Fibroblast of gingiva (primary cell): Measurements from ENCODE around the gene MRPL18.
A peak's percentile ranks its signal among the peaks of the same experiment; 100 is the strongest.
"Not testable (repeated sequence)": the region's sequence is repeated elsewhere in the genome, so short reads cannot be mapped to it uniquely, and the experiment has no call there.

Source experiments
- DNase-seq: peaks from one replicate; pipeline ENCODE4 v3.0.0-alpha.2; 2011; ENCODE audit warnings: low read depth

The MRPL18 gene

GRCh38 chr6:159816775-159817174 lies 26.5 kb downstream of the MRPL18 start:
- not testable (repeated sequence) for DNase-seq

- no peak for DNase-seq
These were observed 27.9 kb downstream of the MRPL18 start for GRCh38 chr6:159817951-159818739.

- DNase-seq, result no peak
These were observed 28.8 kb downstream of the MRPL18 start for GRCh38 chr6:159819098-159819497.

GRCh38 chr6:159819932-159820640 lies 29.8 kb downstream of the MRPL18 start:
- DNase-seq, result no peak

- DNase-seq, result no peak
These were observed 30.9 kb downstream of the MRPL18 start for GRCh38 chr6:159821122-159821521.

- DNase-seq, result no peak
These were observed 31.5 kb downstream of the MRPL18 start for GRCh38 chr6:159821726-159822125.

GRCh38 chr6:159823953-159824352 lies 33.7 kb downstream of the MRPL18 start:
- no peak for DNase-seq

GRCh38 chr6:159824690-159825089 lies 34.4 kb downstream of the MRPL18 start:
- not testable (repeated sequence) for DNase-seq

- DNase-seq, result no peak
These were observed 35.7 kb downstream of the MRPL18 start for GRCh38 chr6:159826004-159826403.

GRCh38 chr6:159826968-159827647 lies 36.8 kb downstream of the MRPL18 start:
- DNase-seq, result no peak

- no peak for DNase-seq
These were observed 37.8 kb downstream of the MRPL18 start for GRCh38 chr6:159828074-159828473.

GRCh38 chr6:159829526-159829925 lies 39.3 kb downstream of the MRPL18 start:
- DNase-seq, result no peak

- DNase-seq, result no peak
These were observed 40.5 kb downstream of the MRPL18 start for GRCh38 chr6:159830501-159831372.

GRCh38 chr6:159831373-159831679 lies 41.1 kb downstream of the MRPL18 start:
- DNase-seq, result no peak

GRCh38 chr6:159832946-159833345 lies 42.7 kb downstream of the MRPL18 start:
- DNase-seq, result no peak

- peak; percentile 29 for DNase-seq
These were observed 43.3 kb downstream of the MRPL18 start for GRCh38 chr6:159833556-159833955.

GRCh38 chr6:159833997-159834603 lies 43.8 kb downstream of the MRPL18 start:
- DNase-seq, result no peak

GRCh38 chr6:159836718-159837490 lies 46.6 kb downstream of the MRPL18 start:
- no peak for DNase-seq

- no peak for DNase-seq
These were observed 47.2 kb downstream of the MRPL18 start for GRCh38 chr6:159837511-159837910.

GRCh38 chr6:159838020-159838744 lies 47.9 kb downstream of the MRPL18 start:
- no peak for DNase-seq
